GM12878 (cell line): ENCODE results near the gene PLPP3.

Experiments used
- BCL11A ChIP-seq: IDR thresholded peaks from 2 replicates; pipeline ENCODE4 v1.6.1; 2011; ENCODE audit warnings: low read depth, low read length
- CTCF ChIP-seq, 3 experiments: IDR thresholded peaks in 2 of 3; conservative IDR thresholded peaks in 1 of 3; 2 replicates each; pipeline ENCODE4 v1.5.1; 2011; ENCODE audit warnings: low read depth in 3 of 3, low read length in 3 of 3, mild to moderate bottlenecking in 3 of 3, control low read depth in 2 of 3, moderate library complexity in 2 of 3, inconsistent platforms in 1 of 3, mixed read lengths in 1 of 3; ENCODE audit not compliant: control insufficient read depth in 2 of 3, insufficient read depth in 1 of 3; ENCODE audit errors: extremely low read depth in 1 of 3
- POLR2A ChIP-seq: IDR thresholded peaks from 2 replicates; pipeline ENCODE4 v1.6.1; 2011; ENCODE audit warnings: low read depth, mild to moderate bottlenecking, low read length
- RCOR1 ChIP-seq: conservative IDR thresholded peaks from 2 replicates; pipeline ENCODE4 v1.6.1; 2012; ENCODE audit warnings: low read depth, low read length, improper control_type of control experiment
- REST ChIP-seq: IDR thresholded peaks from 2 replicates; pipeline ENCODE4 v1.6.1; 2012; ENCODE audit warnings: mild to moderate bottlenecking, low read depth, low read length
- SUZ12 ChIP-seq: fragments of 200-600 bp; sonication (generic); IDR thresholded peaks from one replicate; pipeline ENCODE4 v1.6.1; 2018; ENCODE audit warnings: antibody characterized with exemption, mild to moderate bottlenecking; ENCODE audit not compliant: unreplicated experiment
- TCF7 ChIP-seq: IDR thresholded peaks from 2 replicates; pipeline ENCODE4 v1.6.1; 2014; ENCODE audit warnings: antibody characterized with exemption, borderline replicate concordance
- USF1 ChIP-seq: IDR thresholded peaks from 2 replicates; pipeline ENCODE4 v1.6.1; 2011; ENCODE audit warnings: borderline replicate concordance, low read depth, mild to moderate bottlenecking, moderate library complexity, mixed read lengths, low read length; ENCODE audit not compliant: insufficient read depth; ENCODE audit errors: extremely low read length
- ZNF274 ChIP-seq: IDR thresholded peaks from one replicate; pipeline ENCODE4 v1.8.0; 2011; ENCODE audit not compliant: insufficient read length, insufficient read depth

GRCh38 chr1:56566994-56567393 lies 12.4 kb downstream of the PLPP3 start:
- TF ChIP-seq REST (no peak), BCL11A (no peak), SUZ12 (no peak), CTCF (IDR thresholded peaks at IDR 0.05 in 2 of 3, conservative IDR thresholded peaks at IDR 0.05 in 1 of 3; ENCODE audit: control insufficient read depth in 2 of 3, extremely low read depth in 1 of 3, insufficient read depth in 1 of 3, low read depth in 3 of 3, low read length in 3 of 3) (no peak), POLR2A (no peak), RCOR1 (no peak), ZNF274 (no peak), TCF7 (no peak), USF1 (no peak)
